Uterus (tissue), 4 donors: ENCODE results near the gene STOM. TPM values are rescaled to one million over a fixed set of nuclear protein-coding genes. Genes with fewer than 3 reads are reported as not detected.
A peak's percentile ranks its signal among the peaks of the same experiment; 100 is the strongest.

Experiments
- DNase-seq, 2 donors: peaks; one replicate each; pipeline ENCODE4 v3.0.0-alpha.2; 2019 to 2020
- H3K27ac ChIP-seq, 2 donors: fragments of 200-600 bp; sonication (generic); 1 replicate in 1 of 2; 2 replicates in 1 of 2; pipeline ENCODE4 v1.5.1; 2016 to 2018
- H3K27me3 ChIP-seq, 2 donors: fragments of 200-600 bp; sonication (generic); one replicate each; pipeline ENCODE4 v1.5.1; 2018 to 2019; ENCODE audit warnings: control low read depth in 1 of 2
- H3K36me3 ChIP-seq, 2 donors: fragments of 200-600 bp; sonication (generic); one replicate each; pipeline ENCODE4 v1.5.1; 2019; ENCODE audit warnings: control low read depth in 1 of 2
- H3K4me1 ChIP-seq, 2 donors: fragments of 200-600 bp; sonication (generic); one replicate each; pipeline ENCODE4 v1.5.1; 2018 to 2019; ENCODE audit warnings: control low read depth in 1 of 2
- H3K4me3 ChIP-seq, 2 donors: fragments of 200-600 bp; sonication (generic); 1 replicate in 1 of 2; 2 replicates in 1 of 2; pipeline ENCODE4 v1.5.1; 2018 to 2019; ENCODE audit warnings: mild to moderate bottlenecking in 1 of 2
- H3K9me3 ChIP-seq, 2 donors: fragments of 200-600 bp; sonication (generic); one replicate each; pipeline ENCODE4 v1.5.1; 2019; ENCODE audit warnings: control low read depth in 1 of 2
- POLR2A ChIP-seq, 2 donors: fragments of 450-650 bp; IDR thresholded peaks; one replicate each; pipeline ENCODE4 v1.6.1; 2016; ENCODE audit warnings: antibody characterized with exemption in 2 of 2, mild to moderate bottlenecking in 1 of 2, moderate library complexity in 1 of 2
- intact Hi-C: fragments of 100-400 bp; cut with DNase I; formaldehyde crosslinking; loops from one replicate; pipeline ENCODE4 v1.15.1; 2023; ENCODE audit warnings: low total_unique reads
- total RNA-seq, 4 donors: library from RNA; depleted of rRNA in 3 of 4; stranded (reverse); fragments of >200 nt in 3 of 4; gene quantifications; one replicate each; pipeline versions ENCODE4 v1.1.0 to v1.2.4, GENCODE V29; 2014 to 2023
- TF ChIP-seq, protein P1 (sequence below), 4 experiments: fragments of 200-600 bp in 2 of 4; fragments of 450-650 bp in 2 of 4; sonication (generic) in 2 of 4; IDR thresholded peaks; one replicate each; pipeline ENCODE4 v1.5.1; 2016 to 2019; ENCODE audit warnings: antibody characterized with exemption in 4 of 4, mild to moderate bottlenecking in 2 of 4, moderate library complexity in 1 of 4
- donor health status: DM: yes; HTN: yes; CAD: no.

STOM gene
- total RNA-seq, 4 donors from 2014 or later, result 143 to 299 (median 158) TPM

DNA sequence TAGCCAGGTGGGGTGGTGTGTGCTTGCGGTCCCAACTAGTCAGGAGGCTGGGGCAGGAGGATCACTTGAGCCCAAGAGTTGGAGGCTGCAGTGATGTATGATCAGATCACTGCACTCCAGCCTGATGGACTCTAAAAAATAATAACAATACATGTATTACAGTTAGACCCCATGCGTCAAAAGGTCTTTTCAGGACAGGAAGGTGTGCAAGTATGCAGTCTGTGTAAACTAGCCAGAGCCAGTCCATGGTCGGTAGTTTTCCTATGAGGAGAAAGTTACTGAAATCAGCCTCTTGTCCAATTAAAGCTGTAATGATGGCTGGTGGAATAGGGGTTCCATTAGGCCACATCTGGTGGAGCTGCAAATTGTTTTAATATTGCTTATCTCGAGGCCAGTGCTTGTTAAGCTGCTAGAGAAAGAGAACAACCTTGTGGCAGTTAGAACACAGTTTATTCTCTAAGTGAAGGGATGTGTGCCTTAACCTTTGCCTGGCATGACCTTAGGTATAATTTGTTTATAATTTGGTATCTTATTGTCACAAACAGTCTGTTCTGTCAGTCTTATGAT lies 1.5 kb upstream of the STOM start:
- peaks cover 3 to 5% of the 10 kb centered on the region in 2 donors for H3K4me1 ChIP-seq
- no peaks in the 10 kb centered on the region for H3K36me3 ChIP-seq
- H3K27me3 ChIP-seq, result no peaks in the 10 kb centered on the region
- TF ChIP-seq, protein P1, sequence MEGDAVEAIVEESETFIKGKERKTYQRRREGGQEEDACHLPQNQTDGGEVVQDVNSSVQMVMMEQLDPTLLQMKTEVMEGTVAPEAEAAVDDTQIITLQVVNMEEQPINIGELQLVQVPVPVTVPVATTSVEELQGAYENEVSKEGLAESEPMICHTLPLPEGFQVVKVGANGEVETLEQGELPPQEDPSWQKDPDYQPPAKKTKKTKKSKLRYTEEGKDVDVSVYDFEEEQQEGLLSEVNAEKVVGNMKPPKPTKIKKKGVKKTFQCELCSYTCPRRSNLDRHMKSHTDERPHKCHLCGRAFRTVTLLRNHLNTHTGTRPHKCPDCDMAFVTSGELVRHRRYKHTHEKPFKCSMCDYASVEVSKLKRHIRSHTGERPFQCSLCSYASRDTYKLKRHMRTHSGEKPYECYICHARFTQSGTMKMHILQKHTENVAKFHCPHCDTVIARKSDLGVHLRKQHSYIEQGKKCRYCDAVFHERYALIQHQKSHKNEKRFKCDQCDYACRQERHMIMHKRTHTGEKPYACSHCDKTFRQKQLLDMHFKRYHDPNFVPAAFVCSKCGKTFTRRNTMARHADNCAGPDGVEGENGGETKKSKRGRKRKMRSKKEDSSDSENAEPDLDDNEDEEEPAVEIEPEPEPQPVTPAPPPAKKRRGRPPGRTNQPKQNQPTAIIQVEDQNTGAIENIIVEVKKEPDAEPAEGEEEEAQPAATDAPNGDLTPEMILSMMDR (IDR thresholded peaks at IDR 0.05), result no peak
- TF ChIP-seq POLR2A (IDR thresholded peaks at IDR 0.05), result no peak
- no peaks in the 10 kb centered on the region for H3K9me3 ChIP-seq
- no peak for DNase-seq
- intact Hi-C loops, result loop anchor here (10.0 kb wide), 1 partner anchor 47 kb away; no protein-coding TSS in a partner anchor
- H3K4me3 ChIP-seq, result no peak overlapping the region
- H3K27ac ChIP-seq, result peak overlapping the region; percentile 97 to 98

DNA sequence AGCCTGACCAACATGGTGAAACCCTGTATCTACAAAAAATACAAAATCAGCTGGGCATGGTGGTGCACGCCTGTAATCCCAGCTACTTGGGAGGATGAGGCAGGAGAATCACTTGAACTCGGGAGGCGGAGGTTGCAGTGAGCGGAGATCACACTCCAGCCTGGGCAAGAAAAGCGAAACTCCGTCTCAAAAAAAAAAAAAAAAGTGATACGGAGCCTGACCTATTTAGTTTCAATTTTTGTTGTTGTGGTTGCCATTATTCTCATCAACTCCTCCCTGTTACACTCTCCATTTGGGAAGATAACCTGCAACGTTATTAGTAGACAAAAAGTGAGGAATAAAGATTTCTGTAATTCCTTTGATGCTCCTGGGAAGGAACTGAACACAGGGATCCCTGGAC lies 1.3 kb downstream of the STOM start:
- H3K27me3 ChIP-seq, result no peaks in the 10 kb centered on the region
- peak overlapping the region; percentile 68 to 74 for H3K4me3 ChIP-seq
- intact Hi-C loops, result no loop called here
- H3K27ac ChIP-seq, result peak overlapping the region; percentile 97 to 98
- peaks cover 9 to 15% of the 10 kb centered on the region in 2 donors for H3K4me1 ChIP-seq
- H3K9me3 ChIP-seq, result no peaks in the 10 kb centered on the region
- DNase-seq, result no peak
- no peak for TF ChIP-seq POLR2A (IDR thresholded peaks at IDR 0.05)
- TF ChIP-seq, protein P1 (IDR thresholded peaks at IDR 0.05), result no peak
- H3K36me3 ChIP-seq, result no peaks in the 10 kb centered on the region

DNA sequence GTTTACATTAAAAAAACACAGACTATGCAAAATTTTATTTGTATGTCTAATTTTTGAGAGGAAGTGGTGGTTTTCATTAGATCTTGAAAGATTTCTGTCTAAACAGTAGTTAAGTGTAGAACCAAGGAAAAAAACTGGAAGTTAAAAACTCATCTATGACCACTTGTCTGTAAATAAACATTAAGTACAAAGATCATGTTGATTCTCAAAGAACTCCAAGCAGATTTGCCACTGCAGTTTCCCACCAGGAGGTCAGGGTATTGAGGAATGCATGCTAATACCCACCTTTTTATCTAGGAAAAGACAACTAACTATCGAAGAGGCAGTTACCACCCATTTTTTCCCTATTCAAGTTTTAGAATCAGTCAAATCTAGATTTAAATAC lies 1.9 kb downstream of the STOM start:
- Histone ChIP-seq H3K27me3 (no peaks in the 10 kb centered on the region), H3K36me3 (no peaks in the 10 kb centered on the region), H3K4me1 (peaks cover 15 to 20% of the 10 kb centered on the region in 2 donors), H3K9me3 (no peaks in the 10 kb centered on the region), H3K4me3 (peak overlapping the region; percentile 68 to 74), H3K27ac (peak overlapping the region; percentile 97 to 98)
- intact Hi-C loops, result no loop called here
- TF ChIP-seq, protein P1 (IDR thresholded peaks at IDR 0.05), result no peak
- no peak for TF ChIP-seq POLR2A (IDR thresholded peaks at IDR 0.05)
- no peak for DNase-seq

DNA sequence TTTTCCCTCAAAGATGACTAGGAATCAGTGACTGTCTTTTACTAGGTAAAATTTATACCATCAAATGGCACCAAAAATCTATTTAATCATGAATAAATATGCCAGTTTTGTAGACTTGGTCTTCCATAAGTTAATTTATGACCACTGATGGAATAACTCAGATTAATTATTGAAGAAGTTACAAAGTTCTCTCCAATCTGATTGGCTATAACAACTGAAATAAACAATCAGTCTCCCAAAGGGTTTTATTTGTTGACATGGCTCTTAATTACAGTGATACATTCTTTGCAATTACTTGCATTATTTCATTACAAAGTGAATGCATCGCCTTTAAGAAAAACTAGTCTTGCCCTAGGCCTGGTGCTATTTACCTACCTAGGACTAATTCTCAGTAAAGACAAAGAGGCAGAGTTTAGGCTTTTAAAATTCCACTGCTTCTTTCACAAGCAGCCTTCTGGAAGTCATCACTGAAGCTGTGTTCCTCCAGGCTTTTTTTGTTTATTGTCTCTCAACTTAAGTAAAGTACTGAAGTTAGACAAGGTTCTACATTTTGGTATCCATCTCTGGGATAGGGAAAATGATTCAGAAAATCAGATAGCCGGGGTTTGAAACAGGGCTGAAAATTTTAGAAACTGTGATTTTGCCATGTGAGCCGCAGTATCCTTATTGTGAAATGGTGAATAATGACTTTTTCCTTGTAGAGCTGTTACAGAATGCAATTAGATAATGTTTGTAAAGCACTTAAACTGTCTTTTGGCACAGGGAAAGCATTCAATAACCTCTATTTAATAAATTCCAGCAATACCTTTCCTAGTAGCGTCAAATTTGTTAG lies 2.5 kb downstream of the STOM start:
- Histone ChIP-seq H3K4me1 (peaks cover 14 to 19% of the 10 kb centered on the region in 2 donors), H3K9me3 (no peaks in the 10 kb centered on the region), H3K27me3 (no peaks in the 10 kb centered on the region), H3K4me3 (peak overlapping the region; percentile 68 to 74), H3K36me3 (no peaks in the 10 kb centered on the region), H3K27ac (peak overlapping the region; percentile 97 to 98)
- intact Hi-C loops, result no loop called here
- TF ChIP-seq, protein P1 (IDR thresholded peaks at IDR 0.05), result no peak
- no peak for TF ChIP-seq POLR2A (IDR thresholded peaks at IDR 0.05)
- DNase-seq, result no peak

DNA sequence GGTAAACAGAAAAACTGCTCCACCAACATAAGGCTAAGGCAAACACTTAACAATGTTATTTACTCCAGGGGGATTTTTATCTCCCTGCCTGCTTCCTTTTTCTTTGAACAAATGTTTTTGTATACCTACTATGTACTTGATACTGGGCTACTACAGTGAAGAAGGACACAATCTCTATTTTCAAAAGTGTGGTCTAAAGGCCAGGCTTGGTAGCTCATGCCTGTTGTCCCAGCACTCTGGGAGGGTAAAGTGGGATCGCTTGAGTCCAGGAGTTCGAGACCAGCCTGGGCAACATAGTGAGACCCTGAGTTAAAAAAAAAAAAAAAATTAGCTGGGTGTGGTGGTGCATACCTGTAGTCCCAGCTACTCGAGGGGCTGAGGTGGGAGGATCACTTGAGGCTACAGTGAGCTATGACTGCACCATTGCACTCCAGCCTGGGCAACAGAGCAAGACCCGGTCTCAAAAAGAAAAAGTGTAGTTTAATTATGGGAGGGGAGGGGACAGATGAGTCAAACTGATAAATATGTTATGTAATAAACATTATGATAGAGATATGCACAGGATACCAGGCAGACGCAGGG lies 3.3 kb downstream of the STOM start:
- no peak for TF ChIP-seq POLR2A (IDR thresholded peaks at IDR 0.05)
- H3K9me3 ChIP-seq, result no peaks in the 10 kb centered on the region
- intact Hi-C loops, result no loop called here
- no peaks in the 10 kb centered on the region for H3K27me3 ChIP-seq
- H3K4me3 ChIP-seq, result no peak overlapping the region
- DNase-seq, result no peak
- peak overlapping the region; percentile 97 to 98 for H3K27ac ChIP-seq
- no peaks in the 10 kb centered on the region for H3K36me3 ChIP-seq
- H3K4me1 ChIP-seq, result peaks cover 14 to 25% of the 10 kb centered on the region in 2 donors
